ENCODE measurements around the gene LRP5. TPM values are rescaled to one million over a fixed set of nuclear protein-coding genes. Genes with fewer than 3 reads are reported as not detected.

LRP5 gene
- polyA plus RNA-seq, 1 donor (not counting 4 experiments of a cell fraction or from before 2014, with no cell fraction given), result 6.6 TPM

- Histone ChIP-seq H3K4me3 (ENCODE audit: control insufficient read depth in 2 of 3, extremely low read depth in 1 of 3, insufficient read depth in 2 of 3, low read depth in 1 of 3, low read length in 3 of 3) (no peak overlapping the region), H3K4me1 (ENCODE audit: control insufficient read depth, extremely low read depth, insufficient read depth, low read length) (peaks cover 2% of the 10 kb centered on the region), H3K79me2 (ENCODE audit: control insufficient read depth, insufficient read depth, low read length) (peaks cover 97% of the 10 kb centered on the region), H3K9ac (ENCODE audit: control insufficient read depth, extremely low read depth, insufficient read depth, low read length) (no peak overlapping the region), H3K9me3 (ENCODE audit: control insufficient read depth, low read depth, low read length) (no peaks in the 10 kb centered on the region), H3K4me2 (ENCODE audit: control insufficient read depth, extremely low read depth, insufficient read depth, low read depth, low read length) (no peak overlapping the region), H3K27ac (ENCODE audit: control insufficient read depth, insufficient read depth, low read length) (no peak overlapping the region), H3K27me3 (ENCODE audit: control insufficient read depth, extremely low read depth, insufficient read depth, low read length) (no peaks in the 10 kb centered on the region), H2AFZ (ENCODE audit: control insufficient read depth, low read length) (no peak overlapping the region), H4K20me1 (ENCODE audit: control insufficient read depth, extremely low read depth, insufficient read depth, low read length) (peaks cover 21% of the 10 kb centered on the region), H3K36me3 (ENCODE audit: control insufficient read depth in 2 of 2, extremely low read depth in 1 of 2, insufficient read depth in 2 of 2, low read length in 2 of 2) (no peaks in the 10 kb centered on the region), H3K9me1 (ENCODE audit: control insufficient read depth, extremely low read depth, insufficient read depth, low read length) (peaks cover 6% of the 10 kb centered on the region)
- no peak for DNase-seq (ENCODE audit: low read depth, low spot score)
- FAIRE-seq, result no peak
- TF ChIP-seq CTCF (optimal IDR thresholded peaks at IDR 0.05 in 1 of 3, IDR thresholded peaks at IDR 0.05 in 1 of 3, conservative IDR thresholded peaks at IDR 0.05 in 1 of 3; ENCODE audit: extremely low read depth in 1 of 3, insufficient read depth in 2 of 3, low read length in 3 of 3) (no peak), EZH2 (IDR thresholded peaks at IDR 0.05; ENCODE audit: low read length) (no peak)
- dilution Hi-C loops (cut with MboI; ENCODE audit: extremely low pct_ligation_motif_present, low sequenced_read_pairs), result no loop called here
Observed at GRCh38 chr11:68495872-68496271, 183.5 kb downstream of the LRP5 start.

GRCh38 chr11:68497761-68498160, 185.4 kb downstream of the LRP5 start:
- TF ChIP-seq CTCF (optimal IDR thresholded peaks at IDR 0.05 in 1 of 3, IDR thresholded peaks at IDR 0.05 in 1 of 3, conservative IDR thresholded peaks at IDR 0.05 in 1 of 3; ENCODE audit: extremely low read depth in 1 of 3, insufficient read depth in 2 of 3, low read length in 3 of 3) (no peak), EZH2 (IDR thresholded peaks at IDR 0.05; ENCODE audit: low read length) (no peak)
- no peak overlapping the region for H3K27ac ChIP-seq (ENCODE audit: control insufficient read depth, insufficient read depth, low read length)
- FAIRE-seq (no peak), DNase-seq (ENCODE audit: low read depth, low spot score) (no peak)
- no peak overlapping the region for H2AFZ ChIP-seq (ENCODE audit: control insufficient read depth, low read length)
- H4K20me1 ChIP-seq (ENCODE audit: control insufficient read depth, extremely low read depth, insufficient read depth, low read length), result peaks cover 23% of the 10 kb centered on the region
- H3K9ac ChIP-seq (ENCODE audit: control insufficient read depth, extremely low read depth, insufficient read depth, low read length), result no peak overlapping the region
- dilution Hi-C loops (cut with MboI; ENCODE audit: extremely low pct_ligation_motif_present, low sequenced_read_pairs), result no loop called here
- H3K36me3 ChIP-seq (ENCODE audit: control insufficient read depth in 2 of 2, extremely low read depth in 1 of 2, insufficient read depth in 2 of 2, low read length in 2 of 2), result no peaks in the 10 kb centered on the region
- peaks cover 6% of the 10 kb centered on the region for H3K9me1 ChIP-seq (ENCODE audit: control insufficient read depth, extremely low read depth, insufficient read depth, low read length)
- H3K4me2 ChIP-seq (ENCODE audit: control insufficient read depth, extremely low read depth, insufficient read depth, low read depth, low read length), result no peak overlapping the region
- H3K27me3 ChIP-seq (ENCODE audit: control insufficient read depth, extremely low read depth, insufficient read depth, low read length), result no peaks in the 10 kb centered on the region
- peaks cover 2% of the 10 kb centered on the region for H3K4me1 ChIP-seq (ENCODE audit: control insufficient read depth, extremely low read depth, insufficient read depth, low read length)
- H3K4me3 ChIP-seq (ENCODE audit: control insufficient read depth in 2 of 3, extremely low read depth in 1 of 3, insufficient read depth in 2 of 3, low read depth in 1 of 3, low read length in 3 of 3), result no peak overlapping the region
- H3K9me3 ChIP-seq (ENCODE audit: control insufficient read depth, low read depth, low read length), result no peaks in the 10 kb centered on the region
- peaks cover 97% of the 10 kb centered on the region for H3K79me2 ChIP-seq (ENCODE audit: control insufficient read depth, insufficient read depth, low read length)

All from keratinocyte (primary cell).